ENCODE results near the gene EXOC4.

EXOC4 gene

DNA sequence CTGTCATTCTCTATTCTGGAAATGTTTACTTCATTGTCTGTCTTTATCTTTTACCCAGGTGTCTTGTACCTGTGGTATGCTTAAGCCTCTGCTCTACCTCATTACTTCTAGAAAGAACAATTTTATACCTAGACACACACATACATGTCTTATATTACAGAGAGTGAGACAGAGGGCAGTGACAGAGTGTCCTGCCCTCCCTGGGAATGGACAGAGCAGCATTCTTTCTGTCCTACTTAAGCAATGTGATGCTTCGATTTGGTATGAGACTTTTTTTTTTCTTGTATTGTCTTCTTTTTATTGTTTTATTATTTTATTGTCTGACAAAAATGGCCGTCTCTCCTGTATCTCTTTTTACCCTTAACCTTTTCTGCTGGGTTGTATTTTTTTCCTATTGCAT is 286.1 kb downstream of the EXOC4 start:
- no peak for DNase-seq (ENCODE audit: low read depth in 2 of 2)

DNA sequence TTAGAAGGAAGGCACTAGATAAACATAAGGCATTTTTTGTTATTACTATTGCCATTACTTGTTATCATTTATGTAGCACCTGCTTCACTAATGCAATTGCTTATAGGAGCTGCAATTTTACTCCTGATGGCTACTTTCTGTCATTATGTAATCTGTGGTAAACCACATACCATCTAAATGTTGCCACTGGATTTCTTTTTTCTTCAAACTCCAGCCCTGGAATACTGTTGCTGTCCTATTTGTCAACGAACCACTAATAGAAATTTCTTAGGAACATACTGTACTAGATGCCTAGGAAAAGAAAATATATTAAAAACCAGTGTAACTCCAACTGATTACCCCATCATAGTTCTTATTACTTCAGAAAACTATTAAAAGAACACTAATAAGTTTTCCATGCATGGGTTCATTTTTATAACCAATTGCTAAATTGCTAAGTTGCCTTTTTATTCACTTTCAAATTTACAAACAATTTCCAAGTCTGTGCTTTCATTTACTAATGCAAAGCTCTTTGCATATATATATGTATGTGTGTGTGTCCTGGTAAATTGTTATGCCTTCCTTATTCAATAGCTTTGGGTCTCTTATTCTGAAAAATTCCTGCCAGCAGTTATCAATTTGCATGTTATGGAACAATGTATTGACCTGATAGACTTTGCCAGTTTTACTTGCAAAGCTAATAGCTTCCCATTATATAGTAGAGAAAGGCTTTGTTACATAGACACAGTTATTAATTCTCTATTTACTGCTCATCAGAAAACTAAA is 287.4 kb downstream of the EXOC4 start:
- DNase-seq (ENCODE audit: low read depth in 2 of 2) = no peak

DNA sequence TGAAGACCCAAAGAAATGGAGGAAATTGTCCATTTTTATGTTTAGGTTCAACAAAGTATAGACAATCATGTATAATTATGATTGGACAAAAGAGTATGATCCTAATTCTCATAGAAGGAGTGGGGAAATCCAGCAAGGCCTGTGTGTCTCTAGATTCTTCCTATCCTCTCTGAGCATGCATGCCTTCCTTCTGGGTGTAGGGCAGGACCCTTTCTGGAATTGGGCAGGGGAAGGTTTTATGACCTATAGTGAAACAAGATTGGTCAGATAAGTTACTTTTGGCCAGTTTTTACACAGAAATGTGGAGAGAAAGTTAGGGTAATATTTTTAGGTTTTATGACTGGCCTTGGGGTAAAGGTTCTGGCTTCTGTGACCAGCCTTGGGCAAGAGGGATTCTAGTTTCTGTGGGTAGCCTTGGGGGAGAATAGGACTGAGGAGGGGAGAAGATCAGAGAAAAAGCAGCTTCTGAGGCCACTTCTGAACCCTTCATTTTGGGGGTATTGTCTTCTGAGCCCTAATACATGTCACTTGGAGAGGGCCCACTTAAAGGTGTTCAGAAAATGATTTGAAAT is 289.4 kb downstream of the EXOC4 start:
- DNase-seq (ENCODE audit: low read depth in 2 of 2) = no peak

DNA sequence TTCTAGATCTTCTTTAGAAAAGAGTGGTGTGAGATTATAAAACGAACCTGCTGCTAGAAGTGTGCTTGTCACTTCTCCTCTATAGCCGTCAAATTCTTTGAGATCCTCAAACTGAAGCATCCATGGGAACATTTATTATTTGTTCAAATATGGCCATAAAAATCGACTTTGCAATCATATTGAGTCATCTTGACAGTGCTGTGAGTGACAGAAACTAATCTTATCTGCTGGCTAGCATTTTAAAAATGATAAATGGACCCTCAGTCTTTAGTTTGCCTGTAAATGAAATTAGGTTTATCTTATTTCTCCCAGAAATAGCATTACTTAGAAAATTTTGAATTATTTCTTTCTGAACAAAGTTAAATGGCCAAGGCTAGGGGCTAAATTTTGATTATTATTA is 290.8 kb downstream of the EXOC4 start:
- DNase-seq (ENCODE audit: low read depth in 2 of 2) = no peak

DNA sequence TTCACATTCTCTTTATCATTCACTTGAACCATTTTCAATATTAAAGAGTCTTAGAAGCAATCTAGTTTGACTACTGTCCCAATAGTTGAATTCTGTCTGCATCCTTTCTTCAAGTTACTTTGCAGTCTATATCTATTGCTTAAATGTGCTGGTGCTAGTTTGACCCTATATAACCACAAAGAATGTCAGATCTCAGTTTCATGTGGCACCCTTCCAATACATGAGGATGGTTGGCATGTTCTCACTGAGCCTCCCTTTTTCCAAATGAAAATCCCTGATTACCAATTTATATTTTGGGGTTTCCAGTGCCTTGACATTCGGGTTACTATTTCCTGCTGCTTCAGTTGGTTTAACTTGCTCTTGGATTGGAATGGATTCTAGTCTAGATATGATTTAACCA is 292.7 kb downstream of the EXOC4 start:
- DNase-seq (ENCODE audit: low read depth in 2 of 2) = no peak

DNA sequence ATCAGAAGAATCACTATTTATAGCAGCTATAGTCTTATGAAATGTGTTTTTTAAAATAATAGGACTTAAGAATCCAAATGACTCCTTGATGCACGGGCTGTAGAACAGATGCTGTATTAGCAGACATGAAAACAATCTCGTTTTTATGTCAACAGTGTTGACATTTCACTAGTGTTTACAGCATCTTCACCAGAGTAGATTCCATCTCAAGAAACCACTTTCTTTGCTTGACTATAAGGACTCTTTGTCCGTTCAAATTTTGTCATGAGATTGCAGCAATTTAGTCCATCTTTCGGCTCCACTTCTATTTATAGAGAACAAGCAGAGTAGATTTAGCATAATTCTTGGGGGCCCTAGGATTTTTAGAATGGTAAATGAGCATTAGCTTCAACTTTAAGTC is 295.1 kb downstream of the EXOC4 start:
- DNase-seq (ENCODE audit: low read depth in 2 of 2) = no peak

DNA sequence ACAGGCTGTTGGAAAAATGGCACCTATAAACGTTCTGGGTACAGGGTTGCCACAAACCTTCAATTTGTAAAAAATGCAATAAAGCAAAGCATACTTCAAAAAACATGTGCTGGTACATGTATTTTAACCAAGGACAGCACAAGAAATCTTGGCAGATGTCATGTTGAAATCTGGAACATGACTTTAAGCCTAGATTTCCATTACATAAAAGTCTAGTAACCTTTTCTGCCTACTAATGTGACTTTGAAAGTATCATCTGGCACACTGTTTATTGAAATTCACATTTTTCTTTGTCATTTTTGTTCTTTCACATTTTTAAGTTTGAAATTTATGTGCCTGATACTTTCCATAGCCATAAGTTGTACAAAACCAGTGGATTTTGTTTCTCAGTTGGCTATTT is 296.8 kb downstream of the EXOC4 start:
- DNase-seq (ENCODE audit: low read depth in 2 of 2) = no peak

DNA sequence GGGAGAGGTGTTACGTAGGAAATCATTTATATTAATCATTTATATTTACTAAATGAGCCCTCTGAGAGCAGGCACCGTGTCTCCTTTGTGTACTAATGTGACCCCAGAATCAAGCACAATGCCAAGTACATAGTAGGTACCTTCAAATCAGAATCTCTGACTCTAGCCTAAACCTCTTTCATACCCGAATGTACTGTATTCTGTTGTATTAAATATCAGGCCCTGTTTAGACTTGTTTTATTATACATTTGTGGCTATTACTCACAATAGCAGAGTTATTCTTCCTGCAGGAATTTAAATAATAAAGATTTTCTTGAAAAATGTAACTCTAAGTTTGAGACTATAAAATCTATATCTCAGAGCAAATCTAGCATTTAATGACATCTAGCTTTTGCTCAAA is 297.3 kb downstream of the EXOC4 start:
- DNase-seq (ENCODE audit: low read depth in 2 of 2) = no peak

DNA sequence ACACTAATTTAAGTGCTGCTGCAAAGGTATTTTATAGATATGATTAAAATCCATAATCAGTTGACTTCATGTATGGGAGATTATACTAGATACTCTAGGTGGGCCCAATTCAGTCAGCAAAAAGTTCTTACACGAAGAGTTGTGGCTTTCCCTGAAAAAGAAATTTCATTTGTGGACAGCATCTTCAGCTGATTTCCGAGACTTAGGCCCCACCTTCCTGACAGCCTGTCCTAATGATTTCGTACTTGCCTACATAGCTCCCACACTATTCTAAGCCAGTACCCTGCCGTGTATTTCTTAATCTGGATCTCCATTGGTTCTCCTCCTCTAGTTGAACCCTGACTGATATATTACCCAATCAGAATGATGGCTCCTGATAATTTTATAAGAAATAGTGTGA is 297.9 kb downstream of the EXOC4 start:
- DNase-seq (ENCODE audit: low read depth in 2 of 2) = no peak

DNA sequence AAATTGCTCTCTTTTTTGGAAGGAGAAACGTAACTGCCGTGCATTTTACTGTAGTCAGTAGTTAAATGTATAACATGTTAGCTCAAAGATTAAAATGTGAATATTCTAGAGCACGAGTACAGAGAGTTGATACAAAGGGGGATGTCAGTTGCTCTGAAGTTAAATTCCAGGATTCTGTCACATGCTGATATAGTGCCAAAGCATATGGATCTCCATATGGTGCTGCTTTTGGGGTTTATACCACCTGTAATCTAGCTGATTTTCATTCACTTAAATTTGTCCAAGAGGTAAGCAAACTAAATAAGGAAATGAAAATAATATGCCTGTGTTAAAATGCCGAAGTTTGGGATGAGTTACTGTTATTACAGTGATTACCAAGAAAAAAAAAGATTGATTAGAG is 298.6 kb downstream of the EXOC4 start:
- DNase-seq (ENCODE audit: low read depth in 2 of 2) = no peak

DNA sequence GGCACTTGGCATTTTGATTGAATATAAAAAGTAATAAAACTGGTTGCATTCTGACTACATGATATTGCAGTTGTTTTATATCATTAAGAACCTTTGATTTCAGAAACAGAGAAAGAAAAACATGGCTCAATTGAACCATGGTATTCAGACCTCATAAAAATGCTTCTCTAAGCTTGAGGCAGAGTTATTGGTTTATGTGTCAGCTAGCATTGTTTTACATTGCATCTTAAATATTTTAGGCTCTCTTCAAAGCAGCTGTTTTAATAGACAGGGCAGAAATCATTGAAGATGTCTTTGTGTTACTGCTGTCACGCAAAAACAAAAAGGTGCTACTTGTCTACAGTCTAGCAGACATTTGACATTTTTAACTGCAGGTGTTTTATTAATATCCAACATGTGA is 299.2 kb downstream of the EXOC4 start:
- DNase-seq (ENCODE audit: low read depth in 2 of 2) = no peak

DNA sequence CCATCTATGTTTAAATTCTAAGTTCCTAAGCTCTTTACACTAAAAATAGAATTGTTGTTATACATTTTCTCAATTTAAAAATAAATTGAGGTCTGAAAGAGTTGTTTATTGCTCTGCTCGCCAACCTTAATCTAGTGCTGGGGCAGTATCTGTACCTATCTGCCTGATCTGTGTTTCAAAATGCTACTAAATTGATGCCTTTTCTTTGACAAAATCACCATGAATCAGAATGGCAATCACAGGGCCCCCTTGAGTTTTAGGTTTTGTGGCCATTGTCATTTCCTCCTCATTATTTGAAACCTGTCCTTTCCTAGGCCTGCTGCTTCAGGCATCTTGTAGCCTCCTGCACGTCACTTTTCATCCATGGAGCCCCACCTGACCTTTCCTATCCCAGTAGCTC is 301.5 kb downstream of the EXOC4 start:
- DNase-seq (ENCODE audit: low read depth in 2 of 2) = no peak

DNA sequence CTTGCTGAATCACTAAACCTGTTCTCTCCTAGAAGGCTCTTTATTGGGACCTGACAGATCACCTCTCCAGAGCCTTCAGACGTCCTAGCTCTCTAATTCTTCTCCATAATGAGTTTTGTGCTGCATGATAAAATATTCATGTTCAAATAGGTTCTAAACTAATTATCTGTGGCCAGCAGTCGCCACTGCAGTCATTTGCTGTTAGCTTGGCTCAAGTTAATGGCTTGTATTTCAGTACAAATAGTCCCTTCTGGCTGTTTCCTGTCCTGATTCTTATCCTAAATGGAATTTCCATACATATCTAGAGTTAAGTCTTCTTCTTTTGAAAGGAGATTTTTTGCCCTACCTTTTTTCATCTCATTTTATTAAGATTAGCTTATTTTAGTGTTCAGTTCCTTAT is 303.2 kb downstream of the EXOC4 start:
- DNase-seq (ENCODE audit: low read depth in 2 of 2) = no peak

DNA sequence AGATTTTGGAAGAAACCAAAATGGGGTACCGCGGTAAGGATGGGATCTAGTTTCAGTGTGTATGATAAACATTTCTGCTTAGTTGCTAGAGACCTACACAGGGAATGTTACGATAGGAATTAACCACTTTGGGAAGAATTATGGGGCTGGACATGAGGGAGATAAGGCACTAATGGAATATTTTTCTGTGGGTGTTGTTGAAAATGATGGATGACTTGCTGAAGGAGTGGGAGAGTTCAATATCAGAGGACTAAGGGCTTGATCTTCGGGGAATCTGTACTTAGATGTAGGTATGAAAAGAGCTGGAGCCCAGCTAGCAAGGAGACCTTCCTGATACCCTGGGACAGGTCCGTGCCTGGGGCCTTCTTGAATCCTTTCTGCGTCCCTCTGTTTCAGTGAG is 303.7 kb downstream of the EXOC4 start:
- no peak for DNase-seq (ENCODE audit: low read depth in 2 of 2)

DNA sequence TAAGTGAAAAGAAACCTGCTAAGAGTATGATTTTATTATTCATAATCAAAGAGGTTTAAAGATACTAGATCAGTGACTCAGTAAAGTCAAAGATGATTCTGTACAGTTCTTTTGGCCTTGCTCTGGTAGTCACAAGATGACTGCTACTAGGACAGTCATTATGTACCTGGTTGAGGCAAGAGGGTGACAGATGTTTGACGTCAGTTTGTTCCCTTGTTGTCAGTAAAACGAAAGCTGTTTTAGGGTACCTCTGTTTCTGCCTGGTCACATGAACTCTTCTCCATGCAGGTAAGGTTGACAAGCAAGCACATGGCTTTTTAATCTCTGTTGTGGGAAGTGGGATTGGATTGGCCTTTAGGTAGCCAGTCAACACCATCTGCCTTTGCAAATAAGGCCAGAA is 308.0 kb downstream of the EXOC4 start:
- DNase-seq (ENCODE audit: low read depth in 2 of 2) = no peak

DNA sequence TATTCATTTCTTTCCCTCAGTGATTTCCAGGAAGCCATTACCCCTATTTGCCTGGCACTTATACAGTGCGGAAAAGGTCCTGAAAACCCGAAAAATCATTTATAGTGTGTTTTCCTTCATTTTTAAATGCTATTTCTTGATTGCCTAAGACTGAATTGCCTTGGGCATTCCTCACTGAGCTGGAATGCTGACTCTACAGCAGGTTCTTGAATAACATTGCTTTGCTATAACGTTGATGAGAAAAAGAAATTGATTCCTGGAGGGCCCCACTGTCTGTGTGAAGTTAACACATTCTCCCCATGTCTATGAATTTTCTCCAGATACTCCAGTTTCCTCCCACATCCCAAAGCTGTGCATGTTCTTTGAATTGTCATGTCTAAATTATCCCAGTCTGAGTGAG is 308.5 kb downstream of the EXOC4 start:
- DNase-seq (ENCODE audit: low read depth in 2 of 2) = no peak

DNA sequence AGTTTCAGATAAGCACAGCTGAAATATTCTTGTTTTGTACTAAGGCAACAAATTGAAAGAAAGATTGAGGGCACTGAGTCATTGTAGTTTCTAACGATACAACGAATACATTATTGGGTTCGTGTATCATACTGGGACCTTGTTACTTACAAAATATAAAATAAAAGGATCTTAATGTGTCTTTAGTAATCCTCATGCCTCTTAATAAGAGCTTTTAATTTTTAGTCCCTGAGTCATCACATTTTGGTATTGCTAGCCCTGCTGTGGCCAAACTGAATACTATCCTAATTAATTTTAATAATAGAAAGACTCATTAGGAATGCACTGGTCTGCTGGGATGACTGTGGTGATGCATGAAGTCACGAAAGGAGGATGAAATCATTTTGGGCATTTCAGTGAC is 309.7 kb downstream of the EXOC4 start:
- no peak for DNase-seq (ENCODE audit: low read depth in 2 of 2)

DNA sequence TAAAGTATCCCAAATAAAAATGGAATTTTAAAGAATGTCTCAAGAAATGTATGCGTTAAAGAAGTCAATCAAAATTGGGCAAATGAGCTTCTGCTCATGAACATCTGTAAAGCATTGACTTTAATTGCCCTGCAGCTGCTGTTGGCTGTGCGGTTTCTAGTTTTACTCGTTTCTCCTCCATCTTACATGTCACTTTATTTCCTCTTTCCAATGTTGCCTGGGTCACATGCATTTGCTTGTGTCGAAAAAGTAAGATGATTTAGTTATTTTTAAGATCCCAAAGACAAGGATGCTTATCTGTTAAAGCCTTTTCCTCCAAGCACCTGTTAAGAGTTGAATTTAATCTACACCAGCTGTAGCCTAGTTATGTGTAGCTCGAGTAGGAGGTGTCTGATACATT is 310.4 kb downstream of the EXOC4 start:
- no peak for DNase-seq (ENCODE audit: low read depth in 2 of 2)

DNA sequence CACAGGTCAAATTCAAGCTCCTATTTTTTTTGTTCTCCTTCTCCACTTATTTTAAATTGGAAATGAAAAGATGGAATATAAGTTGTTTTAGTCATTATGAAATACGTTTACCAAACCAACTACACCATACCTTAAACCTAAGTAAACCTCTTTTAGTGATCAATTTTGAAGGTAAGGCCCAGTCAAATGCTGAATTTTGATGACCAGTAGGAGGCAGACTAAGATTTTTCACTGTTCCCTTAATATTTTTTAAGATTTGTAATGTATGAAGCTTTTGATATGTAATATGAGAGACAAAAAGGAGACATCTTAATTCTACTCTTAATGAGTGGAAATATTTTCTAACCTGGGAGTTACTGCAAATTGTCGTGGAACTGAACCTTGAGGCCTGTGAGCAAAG is 311.6 kb downstream of the EXOC4 start:
- no peak for DNase-seq (ENCODE audit: low read depth in 2 of 2)

DNA sequence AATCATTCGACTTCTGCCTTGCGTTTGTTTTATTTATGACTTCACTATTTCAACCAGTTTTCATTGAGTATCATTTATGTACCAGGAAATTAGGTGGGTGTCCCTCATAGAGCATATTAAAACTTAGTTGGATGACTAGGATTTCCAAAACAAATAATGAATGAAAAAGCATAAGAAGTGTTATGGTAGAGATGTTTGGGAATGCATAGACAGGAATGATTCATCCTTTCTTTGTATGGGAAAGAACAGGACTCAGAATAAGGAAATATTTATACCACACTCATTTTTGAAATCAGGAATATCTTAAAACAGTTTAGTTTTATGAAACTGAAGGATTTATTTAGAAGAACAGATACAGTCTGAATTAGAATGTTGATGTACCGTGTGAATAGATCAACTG is 315.7 kb downstream of the EXOC4 start:
- no peak for DNase-seq (ENCODE audit: low read depth in 2 of 2)

DNA sequence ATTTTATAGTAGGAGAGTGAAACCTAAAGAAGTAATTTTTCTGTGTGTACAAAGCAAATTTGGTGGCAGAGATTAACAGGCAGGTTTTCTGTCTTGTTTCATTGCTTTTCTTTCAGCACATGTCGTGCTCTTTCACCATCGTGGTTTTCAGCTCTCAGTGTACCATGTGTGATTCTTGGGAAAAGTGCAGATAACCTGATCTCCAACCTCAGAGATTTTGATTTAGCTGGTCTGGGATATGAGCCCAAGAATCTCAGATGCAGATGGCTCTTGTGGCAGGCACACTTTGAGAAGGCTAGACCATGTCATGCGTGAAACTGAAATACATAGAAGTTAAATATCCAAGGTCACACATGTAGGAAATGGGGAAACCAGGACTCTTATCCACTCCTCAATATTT is 317.4 kb downstream of the EXOC4 start:
- DNase-seq (ENCODE audit: low read depth in 2 of 2) = no peak

DNA sequence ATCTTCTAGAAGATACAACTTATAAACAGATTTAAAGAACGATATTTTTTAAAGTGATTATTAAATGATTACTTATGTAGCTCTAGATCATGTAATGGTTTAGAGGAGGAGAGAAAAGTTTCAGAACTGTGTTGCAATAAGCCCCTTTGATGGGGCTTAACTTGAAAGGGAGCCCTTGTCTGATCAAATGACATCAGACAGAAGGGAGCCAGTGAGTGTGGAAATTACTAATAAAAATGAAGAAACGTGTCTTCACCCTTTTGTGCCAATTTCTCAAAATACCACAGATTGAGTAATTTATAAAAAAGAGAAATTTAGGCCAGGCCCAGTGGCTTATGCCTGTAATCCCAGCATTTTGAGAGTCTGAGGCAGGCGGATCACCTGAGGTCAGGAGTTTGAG is 318.2 kb downstream of the EXOC4 start:
- no peak for DNase-seq (ENCODE audit: low read depth in 2 of 2)

DNA sequence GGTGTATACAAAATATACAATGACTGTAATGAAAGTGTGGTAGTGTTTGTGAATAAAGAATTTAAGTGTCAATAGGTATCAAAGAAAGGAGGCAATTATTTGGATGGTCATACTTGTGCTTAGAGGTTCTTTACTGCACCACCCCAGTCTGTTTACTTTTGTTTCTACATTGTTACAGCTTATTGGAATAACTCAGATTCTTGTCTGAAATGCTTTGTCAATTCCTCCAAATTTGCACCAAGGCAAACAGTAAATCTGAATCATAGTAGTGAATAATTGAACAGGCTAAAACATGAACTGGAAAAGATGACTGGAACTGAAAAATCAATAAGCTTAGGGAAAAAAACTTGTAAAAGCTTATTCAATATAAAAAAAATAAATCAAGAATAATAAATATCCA is 319.2 kb downstream of the EXOC4 start:
- DNase-seq (ENCODE audit: low read depth in 2 of 2) = no peak

DNA sequence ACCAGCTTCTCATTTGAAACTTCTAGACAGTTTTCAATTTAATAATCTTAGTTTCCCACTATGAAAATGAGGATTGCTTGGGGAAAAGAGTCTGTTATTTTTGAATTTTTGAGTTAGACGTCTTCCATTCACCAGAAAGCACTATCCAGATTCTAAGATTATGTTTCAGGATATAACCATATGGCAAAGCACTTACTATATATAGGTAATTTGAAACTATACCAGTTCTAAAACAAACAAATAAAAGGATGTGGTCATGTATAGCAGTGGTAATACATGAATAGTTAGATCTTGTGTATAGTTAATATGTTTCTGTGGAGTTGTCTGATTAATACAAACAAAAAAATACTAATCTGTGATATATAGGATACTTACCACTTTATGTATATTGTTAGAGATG is 320.0 kb downstream of the EXOC4 start:
- DNase-seq (ENCODE audit: low read depth in 2 of 2) = no peak
